Ovary (tissue), 3 donors: Measurements from ENCODE around the gene INCENP.

ENCODE experiments used
- EP300 ChIP-seq: sonication (generic); formaldehyde crosslinking; IDR thresholded peaks from one replicate; pipeline ENCODE4 v1.6.1; 2017; ENCODE audit warnings: antibody characterized with exemption
- POLR2A ChIP-seq: fragments of 450-650 bp; IDR thresholded peaks from one replicate; pipeline ENCODE4 v1.6.1; 2017; ENCODE audit warnings: antibody characterized with exemption, mild to moderate bottlenecking, moderate library complexity
- TF ChIP-seq, protein P1 (sequence below), 3 donors: fragments of 450-650 bp in 2 of 3; fragments of 200-600 bp in 1 of 3; IDR thresholded peaks; one replicate each; pipeline versions ENCODE4 v1.5.1 to v1.8.0; 2016 to 2022; ENCODE audit warnings: antibody characterized with exemption in 3 of 3, mild to moderate bottlenecking in 1 of 3
- donor health status: DM: no; HTN: no; CAD: no.

DNA sequence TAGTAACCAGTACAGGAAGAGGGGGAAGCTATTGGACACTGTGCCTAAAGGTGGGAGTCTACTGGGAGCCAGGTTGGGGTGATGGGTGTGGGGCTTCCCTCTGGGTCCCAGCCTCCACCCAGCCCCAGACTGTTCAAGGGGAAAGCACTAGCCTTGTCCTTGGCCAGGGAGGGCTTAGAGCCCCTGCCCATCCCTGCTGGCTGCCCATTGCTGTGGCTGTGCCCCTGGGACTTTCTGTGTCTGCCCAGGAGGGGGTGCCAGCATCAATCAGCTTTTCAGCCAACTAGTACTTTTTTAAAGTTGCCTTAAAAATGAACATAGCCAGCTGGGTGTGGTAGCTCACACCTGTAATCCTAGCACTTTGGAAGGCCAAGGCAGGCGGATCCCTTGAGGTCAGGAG, 19.9 kb downstream of the INCENP start:
- TF ChIP-seq, protein P1, sequence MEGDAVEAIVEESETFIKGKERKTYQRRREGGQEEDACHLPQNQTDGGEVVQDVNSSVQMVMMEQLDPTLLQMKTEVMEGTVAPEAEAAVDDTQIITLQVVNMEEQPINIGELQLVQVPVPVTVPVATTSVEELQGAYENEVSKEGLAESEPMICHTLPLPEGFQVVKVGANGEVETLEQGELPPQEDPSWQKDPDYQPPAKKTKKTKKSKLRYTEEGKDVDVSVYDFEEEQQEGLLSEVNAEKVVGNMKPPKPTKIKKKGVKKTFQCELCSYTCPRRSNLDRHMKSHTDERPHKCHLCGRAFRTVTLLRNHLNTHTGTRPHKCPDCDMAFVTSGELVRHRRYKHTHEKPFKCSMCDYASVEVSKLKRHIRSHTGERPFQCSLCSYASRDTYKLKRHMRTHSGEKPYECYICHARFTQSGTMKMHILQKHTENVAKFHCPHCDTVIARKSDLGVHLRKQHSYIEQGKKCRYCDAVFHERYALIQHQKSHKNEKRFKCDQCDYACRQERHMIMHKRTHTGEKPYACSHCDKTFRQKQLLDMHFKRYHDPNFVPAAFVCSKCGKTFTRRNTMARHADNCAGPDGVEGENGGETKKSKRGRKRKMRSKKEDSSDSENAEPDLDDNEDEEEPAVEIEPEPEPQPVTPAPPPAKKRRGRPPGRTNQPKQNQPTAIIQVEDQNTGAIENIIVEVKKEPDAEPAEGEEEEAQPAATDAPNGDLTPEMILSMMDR (IDR thresholded peaks at IDR 0.05) = no peak
- TF ChIP-seq POLR2A (no peak), EP300 (no peak)
